Glutamatergic neuron (in vitro differentiated cells): Measurements from ENCODE around the gene UQCRC1. TPM values are rescaled to one million over a fixed set of nuclear protein-coding genes. Genes with fewer than 3 reads are reported as not detected.

ENCODE experiments used
- DNase-seq: peaks from one replicate; pipeline ENCODE4 v3.0.0; 2022
- H3K27ac Mint-ChIP-seq: one replicate; pipeline ENCODE4 v1.8.0; 2020; ENCODE audit warnings: mild to moderate bottlenecking, mixed read lengths, inconsistent platforms; ENCODE audit not compliant: unreplicated experiment
- H3K27me3 Mint-ChIP-seq: one replicate; pipeline ENCODE4 v1.8.0; 2020; ENCODE audit warnings: mild to moderate bottlenecking, moderate library complexity, mixed read lengths, inconsistent platforms; ENCODE audit not compliant: unreplicated experiment
- H3K36me3 Mint-ChIP-seq: one replicate; pipeline ENCODE4 v1.8.0; 2020; ENCODE audit warnings: mild to moderate bottlenecking, mixed read lengths, inconsistent platforms; ENCODE audit not compliant: unreplicated experiment
- H3K4me1 Mint-ChIP-seq: one replicate; pipeline ENCODE4 v1.8.0; 2020; ENCODE audit warnings: mild to moderate bottlenecking, low read depth, mixed read lengths, inconsistent platforms; ENCODE audit not compliant: unreplicated experiment
- H3K4me3 Mint-ChIP-seq: one replicate; pipeline ENCODE4 v1.8.0; 2020; ENCODE audit warnings: mild to moderate bottlenecking, mixed read lengths, inconsistent platforms; ENCODE audit not compliant: unreplicated experiment
- H3K9me3 Mint-ChIP-seq: one replicate; pipeline ENCODE4 v1.8.0; 2020; ENCODE audit warnings: mild to moderate bottlenecking, moderate library complexity, mixed read lengths, inconsistent platforms; ENCODE audit not compliant: unreplicated experiment
- CTCF ChIP-seq: fragments of 200-600 bp; sonication (generic); IDR thresholded peaks from one replicate; pipeline ENCODE4 v1.5.0; 2021; ENCODE audit not compliant: partially characterized antibody, unreplicated experiment
- total RNA-seq: library from RNA; stranded (reverse); fragmentation: NEBNext Ultra II Directional; extraction: Animal tissue kit (Norgen Biotek cat#: 25700); gene quantifications from one replicate; pipeline ENCODE4 v1.2.1, GENCODE V29; 2021; ENCODE audit not compliant: unreplicated experiment

UQCRC1 gene
- total RNA-seq, 1 donor from 2014 or later: 242 TPM

DNA sequence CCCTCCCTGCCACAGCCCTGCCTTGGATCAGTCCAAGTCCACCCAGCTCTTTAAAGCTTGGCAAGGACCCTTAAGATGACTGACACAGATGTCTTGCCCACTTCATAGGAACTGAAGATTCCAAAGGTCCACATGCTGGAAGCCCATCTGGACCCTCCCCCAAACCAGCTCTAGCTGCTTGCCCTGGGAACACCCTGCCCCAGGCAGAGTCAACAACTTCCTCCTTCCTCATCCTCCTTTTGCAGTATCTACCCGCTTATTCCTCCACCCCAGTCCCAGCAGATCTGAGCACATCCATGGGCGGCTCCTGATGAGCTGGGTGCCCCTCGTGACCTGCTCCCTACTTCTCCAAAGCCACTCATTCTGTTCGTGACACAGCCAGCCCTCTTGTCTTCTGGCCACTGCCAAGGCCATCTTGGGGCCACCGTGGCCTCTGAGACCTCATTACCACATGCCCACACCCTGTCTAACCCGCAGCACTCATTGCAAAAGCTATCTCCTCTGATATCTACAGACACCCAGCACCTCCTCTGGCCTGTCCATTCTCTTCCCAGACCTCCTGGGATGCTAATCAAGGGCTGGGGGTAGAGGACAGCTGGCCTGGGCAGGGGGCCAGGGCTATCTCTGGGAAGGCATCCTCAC lies 50.8 kb downstream of the UQCRC1 start:
- peaks cover 22% of the 10 kb centered on the region for H3K27me3 Mint-ChIP-seq
- DNase-seq: no peak
- peaks cover 50% of the 10 kb centered on the region for H3K4me1 Mint-ChIP-seq
- H3K36me3 Mint-ChIP-seq: no peaks in the 10 kb centered on the region
- H3K27ac Mint-ChIP-seq: peak overlapping the region; percentile 97
- H3K9me3 Mint-ChIP-seq: peaks cover 17% of the 10 kb centered on the region
- TF ChIP-seq CTCF: no peak
- peak overlapping the region; percentile 74 for H3K4me3 Mint-ChIP-seq

- H3K4me1 Mint-ChIP-seq: peaks cover 43% of the 10 kb centered on the region
- peak within 1 kb of the TSS; percentile 52 for H3K27ac Mint-ChIP-seq
- no peaks in the 10 kb centered on the region for H3K36me3 Mint-ChIP-seq
- no peak for TF ChIP-seq CTCF
- peak; percentile 99 for DNase-seq
- peaks cover 16% of the 10 kb centered on the region for H3K27me3 Mint-ChIP-seq
- peaks cover 11% of the 10 kb centered on the region for H3K9me3 Mint-ChIP-seq
- H3K4me3 Mint-ChIP-seq: peak within 1 kb of the TSS; percentile 86
Measured at GRCh38 chr3:48556796-48557626, 52.4 kb downstream of the UQCRC1 start, which contains the start of gene PFKFB4. Gene PFKFB4 (minus strand): TSS chr3:48556803. CDS start chr3:48556777, 26 bp downstream.

GRCh38 chr3:48555949-48556795 lies 53.3 kb downstream of the UQCRC1 start:
- H3K4me1 Mint-ChIP-seq: peaks cover 41% of the 10 kb centered on the region

DNA sequence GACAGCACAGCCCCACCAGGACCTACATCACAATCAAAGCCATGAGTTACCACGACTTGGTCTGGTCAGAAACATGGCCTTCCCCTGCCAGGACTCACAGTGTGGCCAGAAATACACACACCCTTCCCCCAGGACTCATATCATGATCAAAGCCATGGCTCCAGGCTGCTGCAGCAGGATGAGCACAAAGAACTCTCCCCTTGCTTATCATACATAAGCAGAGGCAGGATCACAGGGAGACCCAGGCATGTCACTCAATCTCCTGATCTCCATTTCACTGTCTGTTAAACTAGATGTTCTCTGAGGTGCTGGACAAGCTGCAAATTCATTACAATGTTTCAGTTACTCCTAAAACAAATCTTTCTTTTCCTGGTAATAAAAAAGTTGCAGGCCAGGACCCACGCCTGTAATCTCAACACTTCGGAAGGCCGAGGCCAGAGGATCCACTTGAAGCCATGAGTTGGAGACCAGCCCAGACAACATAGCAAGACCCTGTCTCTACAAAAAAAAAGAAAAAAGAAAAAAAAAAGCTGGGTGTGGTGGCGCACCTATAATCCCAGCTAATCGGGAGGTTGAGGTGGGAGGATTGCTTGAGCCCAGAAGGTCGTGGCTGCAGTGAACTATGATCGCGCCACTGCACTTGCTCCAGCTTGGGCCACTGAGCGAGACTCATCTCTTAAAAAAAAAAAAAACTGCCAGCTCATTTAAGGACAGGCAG lies 54.1 kb downstream of the UQCRC1 start:
- Mint-ChIP-seq H3K4me3 (peak overlapping the region; percentile 86), H3K27ac (peak overlapping the region; percentile 75), H3K9me3 (peaks cover 11% of the 10 kb centered on the region), H3K4me1 (peaks cover 36% of the 10 kb centered on the region), H3K27me3 (peaks cover 14% of the 10 kb centered on the region), H3K36me3 (no peaks in the 10 kb centered on the region)
- no peak for TF ChIP-seq CTCF
- no peak for DNase-seq

More at GRCh38 chr3:48555949-48556795, 53.3 kb downstream of the UQCRC1 start:
- Mint-ChIP-seq H3K36me3 (no peaks in the 10 kb centered on the region), H3K9me3 (peaks cover 10% of the 10 kb centered on the region), H3K27me3 (peaks cover 15% of the 10 kb centered on the region), H3K4me3 (peak overlapping the region; percentile 86), H3K27ac (peak overlapping the region; percentile 22)
- DNase-seq: no peak
- TF ChIP-seq CTCF: no peak
